ENCODE measurements around the gene MFAP1.
"Not testable (repeated sequence)": the region's sequence is repeated elsewhere in the genome, so short reads cannot be mapped to it uniquely, and the experiment has no call there.

MFAP1 gene

GRCh38 chr15:43828061-43828657, 3.7 kb upstream of the MFAP1 start:
- H3K4me1 ChIP-seq (ENCODE audit: low read depth, poor library complexity, severe bottlenecking), result peaks cover 53% of the 10 kb centered on the region
- H3K4me2 ChIP-seq, result peak overlapping the region; percentile 88
- H3K79me2 ChIP-seq (ENCODE audit: insufficient read depth, low read depth), result peaks cover 90% of the 10 kb centered on the region
- no peak overlapping the region for H3K4me3 ChIP-seq (IDR thresholded peaks at IDR 0.05; ENCODE audit: insufficient read depth, low read depth, low read length)
- no peaks in the 10 kb centered on the region; the same call in 1 of the 2 replicates for H3K36me3 ChIP-seq (ENCODE audit: insufficient read depth)
- H2AFZ ChIP-seq (ENCODE audit: low read depth), result no peak overlapping the region; the same call in 1 of the 2 replicates
- H3K9ac ChIP-seq, result peak overlapping the region; percentile 89; the same call in 1 of the 2 replicates
- peak overlapping the region; percentile 74 for H3K27ac ChIP-seq
- no peaks in the 10 kb centered on the region for H4K20me1 ChIP-seq (ENCODE audit: insufficient read depth)
- TF ChIP-seq, protein P1, sequence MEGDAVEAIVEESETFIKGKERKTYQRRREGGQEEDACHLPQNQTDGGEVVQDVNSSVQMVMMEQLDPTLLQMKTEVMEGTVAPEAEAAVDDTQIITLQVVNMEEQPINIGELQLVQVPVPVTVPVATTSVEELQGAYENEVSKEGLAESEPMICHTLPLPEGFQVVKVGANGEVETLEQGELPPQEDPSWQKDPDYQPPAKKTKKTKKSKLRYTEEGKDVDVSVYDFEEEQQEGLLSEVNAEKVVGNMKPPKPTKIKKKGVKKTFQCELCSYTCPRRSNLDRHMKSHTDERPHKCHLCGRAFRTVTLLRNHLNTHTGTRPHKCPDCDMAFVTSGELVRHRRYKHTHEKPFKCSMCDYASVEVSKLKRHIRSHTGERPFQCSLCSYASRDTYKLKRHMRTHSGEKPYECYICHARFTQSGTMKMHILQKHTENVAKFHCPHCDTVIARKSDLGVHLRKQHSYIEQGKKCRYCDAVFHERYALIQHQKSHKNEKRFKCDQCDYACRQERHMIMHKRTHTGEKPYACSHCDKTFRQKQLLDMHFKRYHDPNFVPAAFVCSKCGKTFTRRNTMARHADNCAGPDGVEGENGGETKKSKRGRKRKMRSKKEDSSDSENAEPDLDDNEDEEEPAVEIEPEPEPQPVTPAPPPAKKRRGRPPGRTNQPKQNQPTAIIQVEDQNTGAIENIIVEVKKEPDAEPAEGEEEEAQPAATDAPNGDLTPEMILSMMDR (conservative IDR thresholded peaks at IDR 0.05; ENCODE audit: low read depth, low read length), result no peak
- H3K27me3 ChIP-seq (ENCODE audit: insufficient read depth, low read depth), result no peaks in the 10 kb centered on the region

- Histone ChIP-seq H3K4me2 (peak within 1 kb of the TSS; percentile 88), H3K27me3 (ENCODE audit: insufficient read depth, low read depth) (no peaks in the 10 kb centered on the region), H2AFZ (ENCODE audit: low read depth) (peak within 1 kb of the TSS; percentile 77), H3K79me2 (ENCODE audit: insufficient read depth, low read depth) (peaks cover 92% of the 10 kb centered on the region), H4K20me1 (ENCODE audit: insufficient read depth) (no peaks in the 10 kb centered on the region), H3K27ac (peak within 1 kb of the TSS; percentile 74), H3K4me3 (IDR thresholded peaks at IDR 0.05; ENCODE audit: insufficient read depth, low read depth, low read length) (no peak within 1 kb of the TSS), H3K4me1 (ENCODE audit: low read depth, poor library complexity, severe bottlenecking) (peaks cover 50% of the 10 kb centered on the region), H3K9ac (peak within 1 kb of the TSS; percentile 89), H3K36me3 (ENCODE audit: insufficient read depth) (no peaks in the 10 kb centered on the region; the same call in 1 of the 2 replicates)
- TF ChIP-seq, protein P1 (conservative IDR thresholded peaks at IDR 0.05; ENCODE audit: low read depth, low read length), result no peak
Observed at GRCh38 chr15:43826508-43827341, 2.2 kb upstream of the MFAP1 start, which contains the start of gene WDR76. WDR76 (plus strand) TSS chr15:43827002; CDS start chr15:43827033, 31 bp downstream.

GRCh38 chr15:43826029-43826507, 1.6 kb upstream of the MFAP1 start:
- H3K4me2 ChIP-seq, result peak overlapping the region; percentile 88
- no peaks in the 10 kb centered on the region for H4K20me1 ChIP-seq (ENCODE audit: insufficient read depth)
- no peaks in the 10 kb centered on the region for H3K27me3 ChIP-seq (ENCODE audit: insufficient read depth, low read depth)
- H3K79me2 ChIP-seq (ENCODE audit: insufficient read depth, low read depth), result peaks cover 92% of the 10 kb centered on the region
- H3K4me3 ChIP-seq (IDR thresholded peaks at IDR 0.05; ENCODE audit: insufficient read depth, low read depth, low read length), result no peak overlapping the region
- H3K9ac ChIP-seq, result peak overlapping the region; percentile 89; the same call in 1 of the 2 replicates
- H2AFZ ChIP-seq (ENCODE audit: low read depth), result peak overlapping the region; percentile 77
- H3K27ac ChIP-seq, result peak overlapping the region; percentile 74; the same call in 1 of the 2 replicates
- TF ChIP-seq, protein P1 (conservative IDR thresholded peaks at IDR 0.05; ENCODE audit: low read depth, low read length), result no peak
- H3K36me3 ChIP-seq (ENCODE audit: insufficient read depth), result no peaks in the 10 kb centered on the region; the same call in 1 of the 2 replicates
- peaks cover 47% of the 10 kb centered on the region for H3K4me1 ChIP-seq (ENCODE audit: low read depth, poor library complexity, severe bottlenecking)

GRCh38 chr15:43825305-43825704, 815 bp upstream of the MFAP1 start:
- H2AFZ ChIP-seq (ENCODE audit: low read depth), result peak overlapping the region; percentile 77; the same call in 1 of the 2 replicates
- H3K36me3 ChIP-seq (ENCODE audit: insufficient read depth); H3K9ac ChIP-seq; H3K4me2 ChIP-seq; H4K20me1 ChIP-seq (ENCODE audit: insufficient read depth); H3K4me3 ChIP-seq (IDR thresholded peaks at IDR 0.05; ENCODE audit: insufficient read depth, low read depth, low read length); H3K27me3 ChIP-seq (ENCODE audit: insufficient read depth, low read depth): not testable (repeated sequence)
- peak overlapping the region; percentile 66; the same call in 1 of the 2 replicates for H3K27ac ChIP-seq
- H3K4me1 ChIP-seq (ENCODE audit: low read depth, poor library complexity, severe bottlenecking), result peaks cover 47% of the 10 kb centered on the region
- H3K79me2 ChIP-seq (ENCODE audit: insufficient read depth, low read depth), result peaks cover 91% of the 10 kb centered on the region

All from KMS-11 (cell line).